ENCODE measurements around the gene CEP55. TPM values are rescaled to one million over a fixed set of nuclear protein-coding genes. Genes with fewer than 3 reads are reported as not detected.

CEP55 gene
- total RNA-seq, 1 experiment from 2014 or later, result 17.3 TPM

DNA sequence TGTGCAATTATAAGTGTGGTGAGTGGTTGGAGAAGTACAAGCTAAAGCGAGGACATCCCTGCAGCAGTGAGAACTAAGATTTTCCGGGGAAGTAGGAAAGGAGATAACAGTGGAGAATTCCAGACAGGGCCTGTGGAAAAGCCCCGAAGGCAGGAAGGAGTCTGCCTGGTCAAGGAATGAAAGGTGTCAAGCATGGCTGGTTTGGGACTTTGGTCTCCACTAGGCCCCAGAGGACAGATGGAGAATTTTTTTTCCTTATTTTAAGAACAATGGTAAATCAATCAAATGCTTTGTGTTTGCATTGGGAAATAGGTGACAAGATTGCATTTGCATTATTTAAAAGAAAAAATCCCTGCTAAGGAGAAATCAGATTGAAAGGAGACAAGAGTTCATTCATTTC is 3.2 kb upstream of the CEP55 start:
- H3K36me3 Mint-ChIP-seq, result no peaks in the 10 kb centered on the region
- H3K4me3 Mint-ChIP-seq, result no peak overlapping the region
- H3K27ac Mint-ChIP-seq, result 0 out of 2 replicates have a peak overlapping the region, but pooled peaks have one; percentile 30

More for the DNA sequence above, 3.2 kb upstream of the CEP55 start:
- TF ChIP-seq, protein P1, sequence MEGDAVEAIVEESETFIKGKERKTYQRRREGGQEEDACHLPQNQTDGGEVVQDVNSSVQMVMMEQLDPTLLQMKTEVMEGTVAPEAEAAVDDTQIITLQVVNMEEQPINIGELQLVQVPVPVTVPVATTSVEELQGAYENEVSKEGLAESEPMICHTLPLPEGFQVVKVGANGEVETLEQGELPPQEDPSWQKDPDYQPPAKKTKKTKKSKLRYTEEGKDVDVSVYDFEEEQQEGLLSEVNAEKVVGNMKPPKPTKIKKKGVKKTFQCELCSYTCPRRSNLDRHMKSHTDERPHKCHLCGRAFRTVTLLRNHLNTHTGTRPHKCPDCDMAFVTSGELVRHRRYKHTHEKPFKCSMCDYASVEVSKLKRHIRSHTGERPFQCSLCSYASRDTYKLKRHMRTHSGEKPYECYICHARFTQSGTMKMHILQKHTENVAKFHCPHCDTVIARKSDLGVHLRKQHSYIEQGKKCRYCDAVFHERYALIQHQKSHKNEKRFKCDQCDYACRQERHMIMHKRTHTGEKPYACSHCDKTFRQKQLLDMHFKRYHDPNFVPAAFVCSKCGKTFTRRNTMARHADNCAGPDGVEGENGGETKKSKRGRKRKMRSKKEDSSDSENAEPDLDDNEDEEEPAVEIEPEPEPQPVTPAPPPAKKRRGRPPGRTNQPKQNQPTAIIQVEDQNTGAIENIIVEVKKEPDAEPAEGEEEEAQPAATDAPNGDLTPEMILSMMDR (IDR thresholded peaks at IDR 0.05), result no peak
- TF ChIP-seq NR1H2 (CRISPR knock-in tag; IDR thresholded peaks at IDR 0.05), result no peak
- no peak for TF ChIP-seq NR2C2 (CRISPR knock-in tag; IDR thresholded peaks at IDR 0.05)
- TF ChIP-seq ZBTB21 (CRISPR knock-in tag; IDR thresholded peaks at IDR 0.05; ENCODE audit: borderline replicate concordance), result no peak
- TF ChIP-seq, protein P2, sequence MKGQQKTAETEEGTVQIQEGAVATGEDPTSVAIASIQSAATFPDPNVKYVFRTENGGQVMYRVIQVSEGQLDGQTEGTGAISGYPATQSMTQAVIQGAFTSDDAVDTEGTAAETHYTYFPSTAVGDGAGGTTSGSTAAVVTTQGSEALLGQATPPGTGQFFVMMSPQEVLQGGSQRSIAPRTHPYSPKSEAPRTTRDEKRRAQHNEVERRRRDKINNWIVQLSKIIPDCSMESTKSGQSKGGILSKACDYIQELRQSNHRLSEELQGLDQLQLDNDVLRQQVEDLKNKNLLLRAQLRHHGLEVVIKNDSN (CRISPR knock-in tag; IDR thresholded peaks at IDR 0.05), result no peak
- TF ChIP-seq ZNF416 (CRISPR knock-in tag; IDR thresholded peaks at IDR 0.05), result no peak
- TF ChIP-seq, protein P3, sequence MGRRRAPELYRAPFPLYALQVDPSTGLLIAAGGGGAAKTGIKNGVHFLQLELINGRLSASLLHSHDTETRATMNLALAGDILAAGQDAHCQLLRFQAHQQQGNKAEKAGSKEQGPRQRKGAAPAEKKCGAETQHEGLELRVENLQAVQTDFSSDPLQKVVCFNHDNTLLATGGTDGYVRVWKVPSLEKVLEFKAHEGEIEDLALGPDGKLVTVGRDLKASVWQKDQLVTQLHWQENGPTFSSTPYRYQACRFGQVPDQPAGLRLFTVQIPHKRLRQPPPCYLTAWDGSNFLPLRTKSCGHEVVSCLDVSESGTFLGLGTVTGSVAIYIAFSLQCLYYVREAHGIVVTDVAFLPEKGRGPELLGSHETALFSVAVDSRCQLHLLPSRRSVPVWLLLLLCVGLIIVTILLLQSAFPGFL (CRISPR knock-in tag; IDR thresholded peaks at IDR 0.05; ENCODE audit: borderline replicate concordance), result no peak
- no peak for TF ChIP-seq NR3C1 (CRISPR knock-in tag; conservative IDR thresholded peaks at IDR 0.05; ENCODE audit: low read depth)
- TF ChIP-seq, protein P4, sequence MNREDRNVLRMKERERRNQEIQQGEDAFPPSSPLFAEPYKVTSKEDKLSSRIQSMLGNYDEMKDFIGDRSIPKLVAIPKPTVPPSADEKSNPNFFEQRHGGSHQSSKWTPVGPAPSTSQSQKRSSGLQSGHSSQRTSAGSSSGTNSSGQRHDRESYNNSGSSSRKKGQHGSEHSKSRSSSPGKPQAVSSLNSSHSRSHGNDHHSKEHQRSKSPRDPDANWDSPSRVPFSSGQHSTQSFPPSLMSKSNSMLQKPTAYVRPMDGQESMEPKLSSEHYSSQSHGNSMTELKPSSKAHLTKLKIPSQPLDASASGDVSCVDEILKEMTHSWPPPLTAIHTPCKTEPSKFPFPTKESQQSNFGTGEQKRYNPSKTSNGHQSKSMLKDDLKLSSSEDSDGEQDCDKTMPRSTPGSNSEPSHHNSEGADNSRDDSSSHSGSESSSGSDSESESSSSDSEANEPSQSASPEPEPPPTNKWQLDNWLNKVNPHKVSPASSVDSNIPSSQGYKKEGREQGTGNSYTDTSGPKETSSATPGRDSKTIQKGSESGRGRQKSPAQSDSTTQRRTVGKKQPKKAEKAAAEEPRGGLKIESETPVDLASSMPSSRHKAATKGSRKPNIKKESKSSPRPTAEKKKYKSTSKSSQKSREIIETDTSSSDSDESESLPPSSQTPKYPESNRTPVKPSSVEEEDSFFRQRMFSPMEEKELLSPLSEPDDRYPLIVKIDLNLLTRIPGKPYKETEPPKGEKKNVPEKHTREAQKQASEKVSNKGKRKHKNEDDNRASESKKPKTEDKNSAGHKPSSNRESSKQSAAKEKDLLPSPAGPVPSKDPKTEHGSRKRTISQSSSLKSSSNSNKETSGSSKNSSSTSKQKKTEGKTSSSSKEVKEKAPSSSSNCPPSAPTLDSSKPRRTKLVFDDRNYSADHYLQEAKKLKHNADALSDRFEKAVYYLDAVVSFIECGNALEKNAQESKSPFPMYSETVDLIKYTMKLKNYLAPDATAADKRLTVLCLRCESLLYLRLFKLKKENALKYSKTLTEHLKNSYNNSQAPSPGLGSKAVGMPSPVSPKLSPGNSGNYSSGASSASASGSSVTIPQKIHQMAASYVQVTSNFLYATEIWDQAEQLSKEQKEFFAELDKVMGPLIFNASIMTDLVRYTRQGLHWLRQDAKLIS (CRISPR knock-in tag; IDR thresholded peaks at IDR 0.05; ENCODE audit: borderline replicate concordance), result no peak
- TF ChIP-seq, protein P5, sequence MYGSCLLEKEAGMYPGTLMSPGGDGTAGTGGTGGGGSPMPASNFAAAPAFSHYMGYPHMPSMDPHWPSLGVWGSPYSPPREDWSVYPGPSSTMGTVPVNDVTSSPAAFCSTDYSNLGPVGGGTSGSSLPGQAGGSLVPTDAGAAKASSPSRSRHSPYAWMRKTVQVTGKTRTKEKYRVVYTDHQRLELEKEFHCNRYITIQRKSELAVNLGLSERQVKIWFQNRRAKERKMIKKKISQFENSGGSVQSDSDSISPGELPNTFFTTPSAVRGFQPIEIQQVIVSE (CRISPR knock-in tag; IDR thresholded peaks at IDR 0.05; ENCODE audit: borderline replicate concordance), result no peak
- no peak for TF ChIP-seq NFATC4 (CRISPR knock-in tag; IDR thresholded peaks at IDR 0.05)
- TF ChIP-seq IRF2 (CRISPR knock-in tag; IDR thresholded peaks at IDR 0.05; ENCODE audit: borderline replicate concordance, low read depth), result no peak
- TF ChIP-seq SMAD3 (CRISPR knock-in tag; IDR thresholded peaks at IDR 0.05; ENCODE audit: borderline replicate concordance), result no peak
- no peak for TF ChIP-seq GABPB1 (CRISPR knock-in tag; IDR thresholded peaks at IDR 0.05)
- no peak for TF ChIP-seq ZNF671 (CRISPR knock-in tag; IDR thresholded peaks at IDR 0.05)
- no peak for TF ChIP-seq CBFB (CRISPR knock-in tag; IDR thresholded peaks at IDR 0.05; ENCODE audit: low read depth)
- TF ChIP-seq, protein P6, sequence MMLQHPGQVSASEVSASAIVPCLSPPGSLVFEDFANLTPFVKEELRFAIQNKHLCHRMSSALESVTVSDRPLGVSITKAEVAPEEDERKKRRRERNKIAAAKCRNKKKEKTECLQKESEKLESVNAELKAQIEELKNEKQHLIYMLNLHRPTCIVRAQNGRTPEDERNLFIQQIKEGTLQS (CRISPR knock-in tag; conservative IDR thresholded peaks at IDR 0.05), result no peak
- TF ChIP-seq, protein P7, sequence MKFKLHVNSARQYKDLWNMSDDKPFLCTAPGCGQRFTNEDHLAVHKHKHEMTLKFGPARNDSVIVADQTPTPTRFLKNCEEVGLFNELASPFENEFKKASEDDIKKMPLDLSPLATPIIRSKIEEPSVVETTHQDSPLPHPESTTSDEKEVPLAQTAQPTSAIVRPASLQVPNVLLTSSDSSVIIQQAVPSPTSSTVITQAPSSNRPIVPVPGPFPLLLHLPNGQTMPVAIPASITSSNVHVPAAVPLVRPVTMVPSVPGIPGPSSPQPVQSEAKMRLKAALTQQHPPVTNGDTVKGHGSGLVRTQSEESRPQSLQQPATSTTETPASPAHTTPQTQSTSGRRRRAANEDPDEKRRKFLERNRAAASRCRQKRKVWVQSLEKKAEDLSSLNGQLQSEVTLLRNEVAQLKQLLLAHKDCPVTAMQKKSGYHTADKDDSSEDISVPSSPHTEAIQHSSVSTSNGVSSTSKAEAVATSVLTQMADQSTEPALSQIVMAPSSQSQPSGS (CRISPR knock-in tag; IDR thresholded peaks at IDR 0.05; ENCODE audit: borderline replicate concordance, low read depth), result no peak
- ChIA-PET POLR2A (no interaction called here), CTCF (interaction anchor here (1.0 to 1.7 kb wide), 3 partner anchors 11 to 117 kb away, joined by 3 to 10 read pairs (median 5); partner anchors contain the start of gene MYOF)
- H3K9me3 Mint-ChIP-seq, result no peaks in the 10 kb centered on the region
- peaks cover 21% of the 10 kb centered on the region for H3K4me1 Mint-ChIP-seq
- H3K27me3 Mint-ChIP-seq (ENCODE audit: low read depth), result peaks cover 21% of the 10 kb centered on the region
- ATAC-seq (no peak), DNase-seq (ENCODE audit: low spot score) (no peak)
